ENCODE data around the gene FADS3.

GRCh38 chr11:61861634-61862033, 29.7 kb downstream of the FADS3 start:
- no peak for TF ChIP-seq NFE2L1 (CRISPR knock-in tag; IDR thresholded peaks at IDR 0.05; ENCODE audit: borderline replicate concordance)
- TF ChIP-seq HMGXB4 (CRISPR knock-in tag; IDR thresholded peaks at IDR 0.05; ENCODE audit: borderline replicate concordance in 1 of 2, low read depth in 1 of 2), result no peak
- TF ChIP-seq YY1 (IDR thresholded peaks at IDR 0.05; ENCODE audit: insufficient read depth, insufficient replicate concordance, low read depth, low read length), result no peak
- no peak for TF ChIP-seq SRF (IDR thresholded peaks at IDR 0.05; ENCODE audit: low read depth, low read length)
- no peak for TF ChIP-seq POLR2A (IDR thresholded peaks at IDR 0.05; ENCODE audit: insufficient read depth in 1 of 2, low read depth in 2 of 2, low read length in 2 of 2)
- TF ChIP-seq E2F1 (CRISPR knock-in tag; IDR thresholded peaks at IDR 0.05), result no peak
- no peak for TF ChIP-seq ELF1 (CRISPR knock-in tag; IDR thresholded peaks at IDR 0.05)
